Smooth muscle cell (in vitro differentiated cells): Measurements from ENCODE around the gene TIMP2. TPM values are rescaled to one million over a fixed set of nuclear protein-coding genes. Genes with fewer than 3 reads are reported as not detected.

Experiments used
- DNase-seq: peaks from one replicate; lab custom pipeline; 2025; ENCODE audit not compliant: unreplicated experiment; lab: John Stamatoyannopoulos, UW
- H2AFZ ChIP-seq: fragments of 200-600 bp; sonication (generic); 2 replicates; pipeline ENCODE4 v1.6.0; 2016; ENCODE audit warnings: antibody characterized with exemption, low read depth, mild to moderate bottlenecking
- H3F3A ChIP-seq: fragments of 200-600 bp; sonication (generic); 2 replicates; pipeline ENCODE4 v1.6.0; 2017; ENCODE audit warnings: antibody characterized with exemption, low read depth
- H3K27ac ChIP-seq: fragments of 200-600 bp; sonication (generic); 2 replicates; pipeline ENCODE4 v1.5.1; 2016; ENCODE audit warnings: low read depth, mild to moderate bottlenecking
- H3K27me3 ChIP-seq: fragments of 200-600 bp; sonication (generic); 2 replicates; pipeline ENCODE4 v1.6.1; 2016; ENCODE audit warnings: low read depth, mild to moderate bottlenecking
- H3K36me3 ChIP-seq: fragments of 200-600 bp; sonication (generic); 2 replicates; pipeline ENCODE4 v1.5.1; 2016; ENCODE audit warnings: low read depth
- H3K4me1 ChIP-seq: fragments of 200-600 bp; sonication (generic); 2 replicates; pipeline ENCODE4 v1.5.1; 2016; ENCODE audit warnings: low read depth
- H3K4me2 ChIP-seq: fragments of 200-600 bp; sonication (generic); 2 replicates; pipeline ENCODE4 v1.6.0; 2016; ENCODE audit warnings: mild to moderate bottlenecking
- H3K4me3 ChIP-seq: fragments of 200-600 bp; sonication (generic); 2 replicates; pipeline ENCODE4 v1.5.1; 2016; ENCODE audit warnings: mild to moderate bottlenecking
- H3K79me2 ChIP-seq: fragments of 200-600 bp; sonication (generic); 2 replicates; pipeline ENCODE4 v1.6.0; 2016; ENCODE audit warnings: low read depth, mild to moderate bottlenecking
- H3K9ac ChIP-seq: fragments of 200-600 bp; sonication (generic); 2 replicates; pipeline ENCODE4 v1.6.0; 2016; ENCODE audit warnings: low read depth
- H3K9me3 ChIP-seq: fragments of 200-600 bp; sonication (generic); replicated peaks from 2 replicates; pipeline ENCODE4 v1.5.1; 2016; ENCODE audit warnings: low read depth
- H4K20me1 ChIP-seq: fragments of 200-600 bp; sonication (generic); 2 replicates; pipeline ENCODE4 v1.6.0; 2016; ENCODE audit warnings: low read depth
- WGBS: methylation state at CpG from one replicate; pipeline ENCODE4 v1.1.7; 2016; ENCODE audit warnings: low lambda C conversion rate; 5-methylcytosine and 5-hydroxymethylcytosine counted together
- polyA plus RNA-seq: library from polyadenylated mRNA; unstranded; fragments of >200 nt; fragmentation: Nextera tagmentation; extraction: Ambion mirVana; gene quantifications from 2 replicates; pipeline ENCODE4 v1.2.1, GENCODE V29; 2016
- total RNA-seq: library from RNA; depleted of rRNA; stranded (reverse); fragments of >200 nt; gene quantifications from 2 replicates; pipeline ENCODE4 v1.2.3, GENCODE V29; 2014
- TF ChIP-seq, protein P1 (sequence below): fragments of 200-600 bp; sonication (generic); IDR thresholded peaks from 2 replicates; pipeline ENCODE4 v1.5.1; 2017; ENCODE audit warnings: borderline replicate concordance, mild to moderate bottlenecking, antibody characterized with exemption; ENCODE audit not compliant: insufficient read depth, poor library complexity, severe bottlenecking

TIMP2 gene
- total and polyA plus RNA-seq, 2 experiments from 2014 or later: 37.8 to 111 TPM

DNA sequence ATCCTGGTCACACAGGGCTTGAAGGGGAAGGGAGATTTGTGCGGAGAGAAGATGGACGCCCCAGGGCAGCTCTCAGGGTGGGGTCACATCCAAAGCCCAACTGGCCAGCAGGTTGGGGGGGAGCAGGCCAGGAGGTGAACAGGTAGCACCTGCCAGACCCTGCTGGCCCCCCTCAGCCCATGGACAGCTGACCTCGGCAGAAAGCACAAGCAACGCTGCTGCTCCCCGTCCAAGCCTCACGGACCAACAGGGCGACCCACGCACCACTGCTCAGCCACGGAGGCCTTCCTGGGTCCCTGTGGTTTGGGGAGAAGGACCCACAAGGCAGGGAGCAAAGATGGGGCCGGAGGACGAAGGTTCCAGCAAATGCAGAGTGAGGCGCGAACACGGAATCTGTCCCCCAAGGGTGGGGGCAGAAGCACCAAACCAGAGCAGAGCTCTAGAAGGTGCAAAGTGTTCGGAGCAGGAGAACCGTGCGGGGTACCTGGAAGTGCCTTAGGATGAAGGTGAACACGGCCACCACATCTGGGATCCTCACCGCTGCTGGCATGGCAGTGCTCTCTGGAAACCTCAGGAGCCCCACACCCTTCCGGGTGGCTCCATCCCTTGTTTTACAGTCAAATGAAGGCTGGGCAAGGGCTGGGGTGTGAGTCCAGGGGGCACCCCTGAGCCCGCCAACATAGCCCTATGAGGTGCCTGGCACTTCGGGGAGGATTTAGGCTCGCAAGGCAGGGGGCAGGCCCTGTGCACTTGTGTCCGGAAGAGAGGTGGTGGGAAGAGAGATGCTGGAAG lies 40.1 kb downstream of the TIMP2 start:
- H3K4me1 ChIP-seq: peaks cover 22% of the 10 kb centered on the region
- H2AFZ ChIP-seq: no peak overlapping the region
- no peaks in the 10 kb centered on the region for H3K9me3 ChIP-seq
- no peak overlapping the region for H3K4me2 ChIP-seq
- H4K20me1 ChIP-seq: peaks cover 30% of the 10 kb centered on the region
- H3K9ac ChIP-seq: no peak overlapping the region
- TF ChIP-seq, protein P1, sequence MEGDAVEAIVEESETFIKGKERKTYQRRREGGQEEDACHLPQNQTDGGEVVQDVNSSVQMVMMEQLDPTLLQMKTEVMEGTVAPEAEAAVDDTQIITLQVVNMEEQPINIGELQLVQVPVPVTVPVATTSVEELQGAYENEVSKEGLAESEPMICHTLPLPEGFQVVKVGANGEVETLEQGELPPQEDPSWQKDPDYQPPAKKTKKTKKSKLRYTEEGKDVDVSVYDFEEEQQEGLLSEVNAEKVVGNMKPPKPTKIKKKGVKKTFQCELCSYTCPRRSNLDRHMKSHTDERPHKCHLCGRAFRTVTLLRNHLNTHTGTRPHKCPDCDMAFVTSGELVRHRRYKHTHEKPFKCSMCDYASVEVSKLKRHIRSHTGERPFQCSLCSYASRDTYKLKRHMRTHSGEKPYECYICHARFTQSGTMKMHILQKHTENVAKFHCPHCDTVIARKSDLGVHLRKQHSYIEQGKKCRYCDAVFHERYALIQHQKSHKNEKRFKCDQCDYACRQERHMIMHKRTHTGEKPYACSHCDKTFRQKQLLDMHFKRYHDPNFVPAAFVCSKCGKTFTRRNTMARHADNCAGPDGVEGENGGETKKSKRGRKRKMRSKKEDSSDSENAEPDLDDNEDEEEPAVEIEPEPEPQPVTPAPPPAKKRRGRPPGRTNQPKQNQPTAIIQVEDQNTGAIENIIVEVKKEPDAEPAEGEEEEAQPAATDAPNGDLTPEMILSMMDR: no peak
- no peak for DNase-seq
- H3K4me3 ChIP-seq: no peak overlapping the region
- H3K27ac ChIP-seq: peak overlapping the region; percentile 96
- H3K36me3 ChIP-seq: no peaks in the 10 kb centered on the region
- H3F3A ChIP-seq: peaks cover 9% of the 10 kb centered on the region
- peaks cover 49% of the 10 kb centered on the region for H3K79me2 ChIP-seq
- no peaks in the 10 kb centered on the region for H3K27me3 ChIP-seq
- 96% methylated on average over 24 of the region's 24 CpGs for WGBS

DNA sequence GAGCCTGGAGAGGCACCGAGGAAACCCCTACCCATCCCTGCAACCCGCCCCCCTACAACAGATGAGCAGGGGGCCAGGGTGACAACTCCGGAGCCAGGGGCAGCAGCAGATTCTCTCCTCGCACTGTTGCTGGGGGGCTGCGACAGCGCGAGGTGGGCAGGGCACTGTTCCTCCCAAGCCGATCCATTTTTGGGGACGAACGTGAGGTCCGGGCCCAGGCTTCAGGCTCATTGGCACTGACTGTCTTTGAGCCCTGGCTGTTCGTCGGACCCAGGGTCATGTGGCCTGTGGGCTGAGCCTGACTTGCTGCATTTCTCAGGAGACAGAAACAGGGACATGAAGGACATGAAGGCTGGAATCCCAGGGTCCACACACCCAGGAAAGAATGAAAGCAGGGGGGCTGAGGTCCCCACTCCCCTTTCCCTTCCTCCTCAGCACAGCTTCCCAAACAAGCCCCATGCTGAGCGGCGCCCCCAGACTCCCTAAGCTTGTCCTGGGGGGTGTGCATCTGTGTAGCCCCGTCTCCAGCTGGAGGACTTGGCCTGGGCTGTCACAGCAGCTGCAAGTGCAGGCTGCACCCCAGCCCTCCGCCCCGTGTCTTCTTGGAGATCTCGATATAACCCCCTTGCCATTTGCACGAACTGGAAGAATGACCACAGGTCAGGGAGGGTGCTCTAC lies 40.9 kb downstream of the TIMP2 start:
- no peak overlapping the region for H3K4me3 ChIP-seq
- peaks cover 10% of the 10 kb centered on the region for H3F3A ChIP-seq
- H3K27ac ChIP-seq: peak overlapping the region; percentile 96
- peak overlapping the region; percentile 80 for H3K9ac ChIP-seq
- no peaks in the 10 kb centered on the region for H3K9me3 ChIP-seq
- no peaks in the 10 kb centered on the region for H3K36me3 ChIP-seq
- no peak for DNase-seq
- peaks cover 45% of the 10 kb centered on the region for H3K79me2 ChIP-seq
- H3K4me2 ChIP-seq: peak overlapping the region; percentile 75
- no peaks in the 10 kb centered on the region for H3K27me3 ChIP-seq
- WGBS: 53% methylated on average over 20 of the region's 20 CpGs
- TF ChIP-seq, protein P1: no peak
- peaks cover 22% of the 10 kb centered on the region for H3K4me1 ChIP-seq
- peaks cover 23% of the 10 kb centered on the region for H4K20me1 ChIP-seq
- H2AFZ ChIP-seq: no peak overlapping the region

DNA sequence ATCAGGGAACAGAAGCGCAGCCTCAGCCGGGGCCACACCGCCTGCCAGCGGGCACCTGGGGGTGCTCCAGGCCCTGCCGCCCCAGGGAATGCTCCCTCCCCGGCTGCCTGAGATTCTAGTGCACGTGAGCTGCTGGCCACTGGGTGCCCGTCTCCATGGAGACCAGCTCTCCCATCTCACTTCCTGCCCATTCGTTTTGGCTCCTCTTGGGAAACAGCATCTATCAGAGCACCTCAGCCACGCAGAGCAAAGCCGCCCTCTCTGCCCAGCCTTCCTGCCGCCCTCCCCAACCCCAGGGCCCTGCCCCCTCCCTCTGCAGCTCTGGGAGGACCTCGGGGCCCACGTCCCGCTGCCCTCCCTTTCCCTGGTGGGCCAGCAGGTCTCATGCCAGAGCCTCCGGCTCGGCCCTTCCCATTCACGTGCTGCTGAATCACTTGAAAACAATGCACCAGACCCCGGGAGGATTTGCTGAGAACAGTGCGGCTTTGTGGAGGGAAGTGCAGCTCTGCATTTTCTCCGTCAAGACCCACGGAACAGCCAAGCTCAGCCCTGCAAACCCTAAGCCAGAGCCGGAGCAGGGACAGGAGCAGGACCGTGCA lies 41.6 kb downstream of the TIMP2 start:
- no peak overlapping the region for H2AFZ ChIP-seq
- H3K79me2 ChIP-seq: peaks cover 38% of the 10 kb centered on the region
- peaks cover 13% of the 10 kb centered on the region for H3F3A ChIP-seq
- no peaks in the 10 kb centered on the region for H3K36me3 ChIP-seq
- peaks cover 22% of the 10 kb centered on the region for H3K4me1 ChIP-seq
- peak; percentile 49 for DNase-seq
- 2% methylated on average over 19 of the region's 24 CpGs for WGBS
- TF ChIP-seq, protein P1: no peak
- peak overlapping the region; percentile 80 for H3K9ac ChIP-seq
- peak overlapping the region; percentile 75 for H3K4me2 ChIP-seq
- H3K27me3 ChIP-seq: no peaks in the 10 kb centered on the region
- H3K27ac ChIP-seq: peak overlapping the region; percentile 96
- peaks cover 17% of the 10 kb centered on the region for H4K20me1 ChIP-seq
- H3K4me3 ChIP-seq: peak overlapping the region; percentile 12
- no peaks in the 10 kb centered on the region for H3K9me3 ChIP-seq
